Endothelial cell of umbilical vein (primary cell): ENCODE measurements around the gene TRIM47. TPM values are rescaled to one million over a fixed set of nuclear protein-coding genes. Genes with fewer than 3 reads are reported as not detected.

Source experiments
- BruUV-seq: library from RNA; stranded (reverse); fragments of 400-500 nt; replicated peaks from 2 replicates; lab custom pipeline; 2021; lab: Mats Ljungman, UMichigan
- CTCF ChIA-PET: fragments of 300-600, 350-600 bp; sonication (Branson Sonifier 250); formaldehyde crosslinking; loops from one replicate; lab custom pipeline; 2021; ENCODE audit warnings: antibody characterized with exemption, inconsistent platforms; lab: Charles Lee
- POLR2A ChIA-PET: fragments of 300-600, 350-600 bp; sonication (Branson Sonifier 250); formaldehyde crosslinking; loops from one replicate; lab custom pipeline; 2021; ENCODE audit warnings: antibody characterized with exemption, inconsistent platforms; lab: Charles Lee
- DNase-seq: peaks from one replicate; pipeline ENCODE4 v3.0.0-alpha.2; 2011; ENCODE audit warnings: low read depth, low spot score
- FAIRE-seq: peaks from 2 replicates; lab custom pipeline; 2011; peaks lifted over from hg19 to GRCh38; lab: Jason Lieb, UNC
- H2AFZ ChIP-seq: 2 replicates; pipeline ENCODE4 v1.6.0; 2012; ENCODE audit warnings: low read depth, low read length, control low read depth, inconsistent platforms
- H3K27ac ChIP-seq: 2 replicates; pipeline ENCODE4 v1.5.1; 2011; ENCODE audit warnings: low read depth, mild to moderate bottlenecking, control low read depth, low read length, moderate library complexity; ENCODE audit not compliant: insufficient read depth
- H3K27me3 ChIP-seq, 2 experiments: 2 replicates each; pipeline versions ENCODE4 v1.6.0 to v1.6.1; 2011; ENCODE audit warnings: low read length in 2 of 2, mixed read lengths in 1 of 2; ENCODE audit not compliant: control insufficient read depth in 2 of 2, insufficient read depth in 2 of 2
- H3K36me3 ChIP-seq, 2 experiments: 2 replicates in 1 of 2; 3 replicates in 1 of 2; pipeline ENCODE4 v1.5.1; 2011; ENCODE audit warnings: low read length in 2 of 2, mild to moderate bottlenecking in 1 of 2, moderate library complexity in 1 of 2; ENCODE audit not compliant: control insufficient read depth in 2 of 2, insufficient read depth in 2 of 2; ENCODE audit errors: extremely low read depth in 1 of 2
- H3K4me1 ChIP-seq: 3 replicates; pipeline ENCODE4 v1.5.1; 2011; ENCODE audit warnings: mild to moderate bottlenecking, low read length; ENCODE audit not compliant: control insufficient read depth, insufficient read depth; ENCODE audit errors: extremely low read depth
- H3K4me2 ChIP-seq: 2 replicates; pipeline ENCODE4 v1.6.1; 2011; ENCODE audit warnings: low read length, control low read depth, mixed read lengths; ENCODE audit not compliant: insufficient read depth
- H3K4me3 ChIP-seq, 3 experiments: fragments of 200-600 bp in 1 of 3; sonication (generic), shearing (Covaris generic) in 1 of 3; replicated peaks in 1 of 3; 2 replicates each; pipeline ENCODE4 v1.5.1; 2011 to 2016; ENCODE audit warnings: control low read depth in 3 of 3, low read length in 3 of 3, mild to moderate bottlenecking in 2 of 3, inconsistent platforms in 1 of 3, low read depth in 1 of 3, moderate library complexity in 1 of 3; ENCODE audit not compliant: insufficient read depth in 1 of 3
- H3K79me2 ChIP-seq: 2 replicates; pipeline ENCODE4 v1.6.0; 2012; ENCODE audit warnings: low read length, inconsistent platforms; ENCODE audit not compliant: control insufficient read depth, insufficient read depth
- H3K9ac ChIP-seq: replicated peaks from 2 replicates; pipeline ENCODE3; 2011; ENCODE audit warnings: low read length, control low read depth; ENCODE audit not compliant: insufficient read depth; ENCODE audit errors: extremely low read depth
- H3K9me1 ChIP-seq: replicated peaks from 3 replicates; pipeline ENCODE4 v1.6.0; 2011; ENCODE audit warnings: mild to moderate bottlenecking, low read length; ENCODE audit not compliant: control insufficient read depth, insufficient read depth; ENCODE audit errors: extremely low read depth
- H3K9me3 ChIP-seq: replicated peaks from 2 replicates; pipeline ENCODE4 v1.5.1; 2012; ENCODE audit warnings: low read length, inconsistent platforms; ENCODE audit not compliant: control insufficient read depth, insufficient read depth
- H4K20me1 ChIP-seq: replicated peaks from 2 replicates; pipeline ENCODE3; 2011; ENCODE audit warnings: mild to moderate bottlenecking, low read length; ENCODE audit not compliant: control insufficient read depth, insufficient read depth; ENCODE audit errors: extremely low read depth
- JUN ChIP-seq: IDR thresholded peaks from 2 replicates; pipeline ENCODE4 v1.6.1; 2011; ENCODE audit warnings: borderline replicate concordance, low read depth; ENCODE audit not compliant: insufficient read length, insufficient read depth
- dilution Hi-C: fragments of 300-500 bp; cut with MboI; formaldehyde crosslinking; loops from one replicate; pipeline ENCODE4 v1.15.0; 2019; ENCODE audit warnings: low sequenced_read_pairs; ENCODE audit not compliant: extremely low pct_ligation_motif_present
- intact Hi-C: fragments of 100-400 bp; cut with micrococcal nuclease; formaldehyde crosslinking; loops from one replicate; pipeline ENCODE4 v1.10.0; 2022
- polyA plus RNA-seq, 4 experiments: library from polyadenylated mRNA; depleted of rRNA in 3 of 4; stranded (reverse) in 3 of 4; unstranded in 1 of 4; fragments of >200 nt; gene quantifications; 2 replicates each; pipeline versions ENCODE4 v1.2.1 to v1.2.3, GENCODE V29; 2011 to 2012; ENCODE audit warnings: missing spikeins in 1 of 4
- total RNA-seq: library from RNA; stranded (reverse); gene quantifications from 2 replicates; pipeline ENCODE4 v1.2.3, GENCODE V29; 2021
- TF ChIP-seq, protein P1 (sequence below): IDR thresholded peaks from 2 replicates; pipeline ENCODE4 v1.6.1; 2011; ENCODE audit not compliant: insufficient read depth, insufficient read length
- TF ChIP-seq, protein P2 (sequence below), 2 donors: IDR thresholded peaks; 1 replicate in 1 of 2; 2 replicates in 1 of 2; pipeline ENCODE4 v1.5.1; 2011; ENCODE audit warnings: low read length in 2 of 2, mild to moderate bottlenecking in 2 of 2, moderate library complexity in 2 of 2, control low read depth in 1 of 2, inconsistent platforms in 1 of 2, low read depth in 1 of 2; ENCODE audit not compliant: insufficient read depth in 1 of 2; ENCODE audit errors: extremely low read depth in 1 of 2

Gene TRIM47
- total and polyA plus RNA-seq, 2 donors (not counting 3 experiments of a cell fraction or from before 2014, with no cell fraction given): 67.7 to 75.1 TPM

DNA sequence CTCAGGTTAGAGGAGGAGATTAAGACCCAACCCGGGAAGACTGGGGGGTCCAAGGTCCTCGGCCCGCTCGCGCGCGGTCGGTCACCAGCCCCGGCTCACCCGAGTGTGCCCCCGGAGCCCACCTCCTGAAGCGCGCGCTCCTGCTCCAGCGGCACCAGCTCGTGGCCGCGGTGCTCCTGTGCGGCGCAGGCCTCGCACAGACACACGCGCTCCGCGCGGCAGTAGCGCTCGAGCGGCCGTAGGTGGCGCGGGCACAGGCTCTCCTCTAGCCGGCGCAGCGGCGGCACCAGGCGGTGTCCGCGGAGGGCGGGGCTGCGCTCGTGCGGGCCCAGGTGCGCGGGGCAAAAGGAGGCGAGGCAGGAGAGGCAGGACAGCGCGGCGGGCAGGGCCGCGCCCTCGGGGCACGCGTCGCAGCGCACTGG is 618 bp downstream of the TRIM47 start:
- intact Hi-C loops: loop anchor here (1.0 to 2.0 kb wide), 7 partner anchors 19 to 98 kb away; partner anchors contain the start of genes MRPL38, TRIM65, UNC13D and UNK
- POLR2A ChIA-PET: interaction anchor here (0.7 to 3.0 kb wide), 2 partner anchors 14 to 19 kb away, joined by 3 to 17 read pairs; no protein-coding TSS in a partner anchor
- BruUV-seq: no TSS peak
- H4K20me1 ChIP-seq: no peaks in the 10 kb centered on the region
- no peaks in the 10 kb centered on the region for H3K9me3 ChIP-seq
- H3K4me2 ChIP-seq: peak overlapping the region; percentile 14
- no peaks in the 10 kb centered on the region for H3K9me1 ChIP-seq
- CTCF ChIA-PET: interaction anchor here (0.6 to 10.3 kb wide), 17 partner anchors 10 to 113 kb away, joined by 3 to 241 read pairs (median 5); partner anchors contain the start of genes GALK1, TRIM65, UNC13D and WBP2
- DNase-seq (peak; percentile 74), FAIRE-seq (peak; percentile 42)
- TF ChIP-seq, protein P1, sequence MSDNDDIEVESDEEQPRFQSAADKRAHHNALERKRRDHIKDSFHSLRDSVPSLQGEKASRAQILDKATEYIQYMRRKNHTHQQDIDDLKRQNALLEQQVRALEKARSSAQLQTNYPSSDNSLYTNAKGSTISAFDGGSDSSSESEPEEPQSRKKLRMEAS: peak; percentile 45
- no peak for TF ChIP-seq JUN
- TF ChIP-seq, protein P2, sequence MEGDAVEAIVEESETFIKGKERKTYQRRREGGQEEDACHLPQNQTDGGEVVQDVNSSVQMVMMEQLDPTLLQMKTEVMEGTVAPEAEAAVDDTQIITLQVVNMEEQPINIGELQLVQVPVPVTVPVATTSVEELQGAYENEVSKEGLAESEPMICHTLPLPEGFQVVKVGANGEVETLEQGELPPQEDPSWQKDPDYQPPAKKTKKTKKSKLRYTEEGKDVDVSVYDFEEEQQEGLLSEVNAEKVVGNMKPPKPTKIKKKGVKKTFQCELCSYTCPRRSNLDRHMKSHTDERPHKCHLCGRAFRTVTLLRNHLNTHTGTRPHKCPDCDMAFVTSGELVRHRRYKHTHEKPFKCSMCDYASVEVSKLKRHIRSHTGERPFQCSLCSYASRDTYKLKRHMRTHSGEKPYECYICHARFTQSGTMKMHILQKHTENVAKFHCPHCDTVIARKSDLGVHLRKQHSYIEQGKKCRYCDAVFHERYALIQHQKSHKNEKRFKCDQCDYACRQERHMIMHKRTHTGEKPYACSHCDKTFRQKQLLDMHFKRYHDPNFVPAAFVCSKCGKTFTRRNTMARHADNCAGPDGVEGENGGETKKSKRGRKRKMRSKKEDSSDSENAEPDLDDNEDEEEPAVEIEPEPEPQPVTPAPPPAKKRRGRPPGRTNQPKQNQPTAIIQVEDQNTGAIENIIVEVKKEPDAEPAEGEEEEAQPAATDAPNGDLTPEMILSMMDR (IDR thresholded peaks at IDR 0.05; ENCODE audit: extremely low read depth in 1 of 2, insufficient read depth in 1 of 2, low read depth in 1 of 2, low read length in 2 of 2): peak; percentile 33 to 66
- peaks cover 3 to 18% of the 10 kb centered on the region in 2 experiments for H3K36me3 ChIP-seq
- H3K4me1 ChIP-seq: peaks cover 34% of the 10 kb centered on the region
- peaks cover 6% of the 10 kb centered on the region for H3K79me2 ChIP-seq
- dilution Hi-C loops: no loop called here
- peak overlapping the region; percentile 11 for H2AFZ ChIP-seq
- H3K27me3 ChIP-seq: no peaks in the 10 kb centered on the region
- peak overlapping the region; percentile 70 for H3K27ac ChIP-seq
- H3K4me3 ChIP-seq: peak overlapping the region; percentile 1 to 67 (median 66)
- peak overlapping the region; percentile 82 for H3K9ac ChIP-seq
